Measurements from ENCODE around the gene RTN4RL1. TPM values are rescaled to one million over a fixed set of nuclear protein-coding genes. Genes with fewer than 3 reads are reported as not detected.

RTN4RL1 gene
- total and polyA plus RNA-seq, 9 of the 15 experiments (the other 6 are each of a cell fraction or from before 2014, with no cell fraction given) = 0.04 to 0.06 (median 0.04) TPM; not detected in 5

- TF ChIP-seq NCOR1 (IDR thresholded peaks at IDR 0.05) (no peak), U2AF1 (optimal IDR thresholded peaks at IDR 0.05; ENCODE audit: low read depth, low read length) (no peak), POLR3G (IDR thresholded peaks at IDR 0.05; ENCODE audit: extremely low read depth, insufficient read length, insufficient replicate concordance) (no peak), PRDM10 (IDR thresholded peaks at IDR 0.05; ENCODE audit: partially characterized antibody) (no peak), TBL1XR1 (IDR thresholded peaks at IDR 0.05; ENCODE audit: low read length in 2 of 2) (no peak), BDP1 (IDR thresholded peaks at IDR 0.05; ENCODE audit: insufficient read depth, insufficient read length) (no peak), ESRRA (IDR thresholded peaks at IDR 0.05; ENCODE audit: borderline replicate concordance, low read depth) (no peak), BRF1 (IDR thresholded peaks at IDR 0.05; ENCODE audit: borderline replicate concordance, extremely low read depth, insufficient read length) (no peak), HLTF (IDR thresholded peaks at IDR 0.05) (no peak), ARNT (IDR thresholded peaks at IDR 0.05) (no peak), RCOR1 (IDR thresholded peaks at IDR 0.05; ENCODE audit: borderline replicate concordance in 1 of 2, low read depth in 2 of 2, low read length in 2 of 2) (no peak), KDM1A (IDR thresholded peaks at IDR 0.05) (no peak), ZNF174 (CRISPR knock-in tag; IDR thresholded peaks at IDR 0.05) (no peak), ZNF277 (CRISPR knock-in tag; IDR thresholded peaks at IDR 0.05; ENCODE audit: borderline replicate concordance) (no peak), EP300 (IDR thresholded peaks at IDR 0.05; ENCODE audit: low read length) (no peak), SREBF1 (IDR thresholded peaks at IDR 0.05; ENCODE audit: borderline replicate concordance, low read depth, low read length) (no peak), BACH1 (tag; IDR thresholded peaks at IDR 0.05) (no peak), RBM39 (optimal IDR thresholded peaks at IDR 0.05; ENCODE audit: low read depth, low read length) (no peak), ZNF347 (CRISPR knock-in tag; IDR thresholded peaks at IDR 0.05; ENCODE audit: low read depth) (no peak), MTA1 (IDR thresholded peaks at IDR 0.05; ENCODE audit: borderline replicate concordance) (no peak), ZNF263 (CRISPR knock-in tag; IDR thresholded peaks at IDR 0.05; ENCODE audit: borderline replicate concordance) (no peak), ZNF165 (CRISPR knock-in tag; IDR thresholded peaks at IDR 0.05; ENCODE audit: borderline replicate concordance) (no peak), ZNF707 (CRISPR knock-in tag; conservative IDR thresholded peaks at IDR 0.05) (no peak), ZNF282 (CRISPR knock-in tag; IDR thresholded peaks at IDR 0.05) (no peak), C11orf30 (IDR thresholded peaks at IDR 0.05; ENCODE audit: low read depth) (no peak), KLF13 (tag; IDR thresholded peaks at IDR 0.05; ENCODE audit: borderline replicate concordance, low read depth) (no peak)
These were observed 25.3 kb upstream of the RTN4RL1 start (continued) for GRCh38 chr17:2050300-2051060.
